Measurements from ENCODE around the gene SUSD4.

The SUSD4 gene

GRCh38 chr1:223242382-223242955 is 121.5 kb downstream of the SUSD4 start:
- in situ Hi-C loops (cut with MboI; ENCODE audit: low pct_unique_long_range_greater_than_20kb, low sequenced_read_pairs) = no loop called here
- DNase-seq = no peak

- in situ Hi-C loops (cut with MboI; ENCODE audit: low pct_unique_long_range_greater_than_20kb, low sequenced_read_pairs) = no loop called here
Observed at GRCh38 chr1:223240122-223240521, 123.9 kb downstream of the SUSD4 start.

GRCh38 chr1:223235091-223235490 is 128.9 kb downstream of the SUSD4 start:
- in situ Hi-C loops (cut with MboI; ENCODE audit: low pct_unique_long_range_greater_than_20kb, low sequenced_read_pairs) = no loop called here
- no peak for DNase-seq

More at GRCh38 chr1:223240122-223240521, 123.9 kb downstream of the SUSD4 start:
- no peak for DNase-seq

GRCh38 chr1:223234534-223234933 is 129.4 kb downstream of the SUSD4 start:
- in situ Hi-C loops (cut with MboI; ENCODE audit: low pct_unique_long_range_greater_than_20kb, low sequenced_read_pairs) = no loop called here
- no peak for DNase-seq

GRCh38 chr1:223234170-223234514 is 129.8 kb downstream of the SUSD4 start:
- DNase-seq = no peak

GRCh38 chr1:223233410-223234169 is 130.4 kb downstream of the SUSD4 start:
- DNase-seq = no peak
- in situ Hi-C loops (cut with MboI; ENCODE audit: low pct_unique_long_range_greater_than_20kb, low sequenced_read_pairs) = no loop called here

More at GRCh38 chr1:223234170-223234514, 129.8 kb downstream of the SUSD4 start:
- in situ Hi-C loops (cut with MboI; ENCODE audit: low pct_unique_long_range_greater_than_20kb, low sequenced_read_pairs) = no loop called here

GRCh38 chr1:223233019-223233409 is 131.0 kb downstream of the SUSD4 start:
- DNase-seq = no peak
- in situ Hi-C loops (cut with MboI; ENCODE audit: low pct_unique_long_range_greater_than_20kb, low sequenced_read_pairs) = no loop called here

GRCh38 chr1:223231581-223231980 is 132.4 kb downstream of the SUSD4 start:
- DNase-seq = no peak
- in situ Hi-C loops (cut with MboI; ENCODE audit: low pct_unique_long_range_greater_than_20kb, low sequenced_read_pairs) = no loop called here

- DNase-seq = no peak
- in situ Hi-C loops (cut with MboI; ENCODE audit: low pct_unique_long_range_greater_than_20kb, low sequenced_read_pairs) = no loop called here
Observed at GRCh38 chr1:223231011-223231572, 132.9 kb downstream of the SUSD4 start.

GRCh38 chr1:223230161-223230881 is 133.7 kb downstream of the SUSD4 start:
- DNase-seq = no peak

GRCh38 chr1:223229756-223230155 is 134.2 kb downstream of the SUSD4 start:
- in situ Hi-C loops (cut with MboI; ENCODE audit: low pct_unique_long_range_greater_than_20kb, low sequenced_read_pairs) = no loop called here
- DNase-seq = no peak

More at GRCh38 chr1:223230161-223230881, 133.7 kb downstream of the SUSD4 start:
- in situ Hi-C loops (cut with MboI; ENCODE audit: low pct_unique_long_range_greater_than_20kb, low sequenced_read_pairs) = no loop called here

GRCh38 chr1:223228931-223229528 is 134.9 kb downstream of the SUSD4 start:
- in situ Hi-C loops (cut with MboI; ENCODE audit: low pct_unique_long_range_greater_than_20kb, low sequenced_read_pairs) = no loop called here
- DNase-seq = no peak

GRCh38 chr1:223228201-223228600 is 135.8 kb downstream of the SUSD4 start:
- no peak for DNase-seq
- in situ Hi-C loops (cut with MboI; ENCODE audit: low pct_unique_long_range_greater_than_20kb, low sequenced_read_pairs) = no loop called here

- no peak for DNase-seq
- in situ Hi-C loops (cut with MboI; ENCODE audit: low pct_unique_long_range_greater_than_20kb, low sequenced_read_pairs) = no loop called here
Observed at GRCh38 chr1:223227486-223228196, 136.3 kb downstream of the SUSD4 start.

GRCh38 chr1:223227031-223227430 is 136.9 kb downstream of the SUSD4 start:
- DNase-seq = no peak
- in situ Hi-C loops (cut with MboI; ENCODE audit: low pct_unique_long_range_greater_than_20kb, low sequenced_read_pairs) = no loop called here

GRCh38 chr1:223226271-223226670 is 137.7 kb downstream of the SUSD4 start:
- in situ Hi-C loops (cut with MboI; ENCODE audit: low pct_unique_long_range_greater_than_20kb, low sequenced_read_pairs) = no loop called here
- DNase-seq = no peak

GRCh38 chr1:223225481-223225880 is 138.5 kb downstream of the SUSD4 start:
- no peak for DNase-seq
- in situ Hi-C loops (cut with MboI; ENCODE audit: low pct_unique_long_range_greater_than_20kb, low sequenced_read_pairs) = no loop called here

- no peak for DNase-seq
- in situ Hi-C loops (cut with MboI; ENCODE audit: low pct_unique_long_range_greater_than_20kb, low sequenced_read_pairs) = no loop called here
Observed at GRCh38 chr1:223225061-223225460, 138.9 kb downstream of the SUSD4 start.

- no peak for DNase-seq
- in situ Hi-C loops (cut with MboI; ENCODE audit: low pct_unique_long_range_greater_than_20kb, low sequenced_read_pairs) = no loop called here
Observed at GRCh38 chr1:223224465-223224864, 139.5 kb downstream of the SUSD4 start.

All from KBM-7 (cell line).